A549 (cell line): ENCODE data around the gene DCAF7. TPM values are rescaled to one million over a fixed set of nuclear protein-coding genes. Genes with fewer than 3 reads are reported as not detected.

Experiments used
- ATAC-seq, 2 experiments: fragments of 200-7000 bp in 1 of 2; fragments of >200 bp in 1 of 2; cut with Nextera tagmentation in 1 of 2; cut with Tn5 transposase in 1 of 2; 3 replicates each; pipeline versions ENCODE4 v1.8.0 to v1.9.1; 2018 to 2020; ENCODE audit warnings: mild to moderate bottlenecking in 1 of 2, moderate library complexity in 1 of 2
- CTCF ChIA-PET: fragments of 300-600 bp; sonication (Branson Sonifier 250); formaldehyde crosslinking; extraction: SDS; loops from one replicate; lab custom pipeline; 2021; ENCODE audit warnings: antibody characterized with exemption, inconsistent platforms; lab: Yijun Ruan, JAX
- POLR2A ChIA-PET: fragments of 350-600 bp; formaldehyde crosslinking; extraction: SDS; loops from one replicate; lab custom pipeline; 2021; ENCODE audit warnings: antibody characterized with exemption, inconsistent platforms; lab: Yijun Ruan, JAX
- DNase-seq, 2 experiments: peaks; one replicate each; pipeline versions ENCODE4 v3.0.0 to v3.0.0-alpha.2; 2011 to 2016; ENCODE audit warnings: low read depth in 1 of 2, low spot score in 1 of 2
- FAIRE-seq: peaks from 2 replicates; lab custom pipeline; 2011; peaks lifted over from hg19 to GRCh38; lab: Jason Lieb, UNC
- H3K27ac ChIP-seq, 2 experiments: fragments of >200 bp; sonication (Bioruptor Twin); formaldehyde crosslinking; 3 replicates each; pipeline ENCODE4 v1.5.1; 2016 to 2017
- H3K4me1 ChIP-seq: fragments of >200 bp; sonication (Bioruptor Twin); formaldehyde crosslinking; 3 replicates; pipeline ENCODE4 v1.6.1; 2016
- H3K4me2 ChIP-seq: fragments of >200 bp; sonication (Bioruptor Twin); formaldehyde crosslinking; 3 replicates; pipeline ENCODE4 v1.6.1; 2016
- H3K4me3 ChIP-seq: fragments of >200 bp; sonication (Bioruptor Twin); formaldehyde crosslinking; 3 replicates; pipeline ENCODE4 v1.5.1; 2016
- H3K9me3 ChIP-seq: fragments of >200 bp; sonication (Bioruptor Twin); formaldehyde crosslinking; 3 replicates; pipeline ENCODE4 v1.6.1; 2016
- BCL3 ChIP-seq: fragments of >200 bp; sonication (Bioruptor Twin); formaldehyde crosslinking; IDR thresholded peaks from 3 replicates; pipeline ENCODE4 v1.6.1; 2016
- BHLHE40 ChIP-seq: IDR thresholded peaks from 2 replicates; pipeline ENCODE4 v1.6.1; 2012; ENCODE audit warnings: low read depth, low read length, inconsistent platforms
- CHD2 ChIP-seq: fragments of 150-350 bp; IDR thresholded peaks from 2 replicates; pipeline ENCODE4 v1.6.1; 2014; ENCODE audit warnings: low read length; ENCODE audit not compliant: partially characterized antibody
- E2F6 ChIP-seq: IDR thresholded peaks from 2 replicates; pipeline ENCODE4 v1.6.1; 2012; ENCODE audit warnings: low read depth, borderline replicate concordance
- ELK1 ChIP-seq: fragments of 150-350 bp; IDR thresholded peaks from 2 replicates; pipeline ENCODE4 v1.6.1; 2014; ENCODE audit warnings: low read depth, mild to moderate bottlenecking, low read length
- FOSB ChIP-seq: fragments of 250-450 bp; sonication (Bioruptor Pico); IDR thresholded peaks from 2 replicates; pipeline ENCODE4 v1.5.0; 2020; ENCODE audit warnings: mild to moderate bottlenecking, moderate library complexity
- GATA3 ChIP-seq: IDR thresholded peaks from 2 replicates; pipeline ENCODE4 v1.6.1; 2012; ENCODE audit warnings: borderline replicate concordance
- HES2 ChIP-seq: fragments of >200 bp; sonication (Bioruptor Twin); formaldehyde crosslinking; IDR thresholded peaks from 2 replicates; pipeline ENCODE4 v1.6.1; 2016
- JUN ChIP-seq, 2 experiments: fragments of >200 bp; sonication (Bioruptor Twin); formaldehyde crosslinking; IDR thresholded peaks; 2 replicates in 1 of 2; 3 replicates in 1 of 2; pipeline ENCODE4 v1.6.1; 2016 to 2017
- MAZ ChIP-seq: fragments of 150-350 bp; IDR thresholded peaks from 2 replicates; pipeline ENCODE4 v1.6.1; 2014; ENCODE audit warnings: antibody characterized with exemption, low read depth, low read length, borderline replicate concordance
- PBX3 ChIP-seq: IDR thresholded peaks from 2 replicates; pipeline ENCODE4 v1.6.1; 2012
- PHF8 ChIP-seq: fragments of 200-600 bp; sonication (generic); IDR thresholded peaks from 2 replicates; pipeline ENCODE4 v1.6.1; 2016; ENCODE audit warnings: low read depth, mild to moderate bottlenecking, antibody characterized with exemption, moderate library complexity, borderline replicate concordance
- POLR2A ChIP-seq: IDR thresholded peaks from 2 replicates; pipeline ENCODE4 v1.6.1; 2012; ENCODE audit warnings: mild to moderate bottlenecking, low read length
- RAD21 ChIP-seq, 2 experiments: fragments of >200 bp in 1 of 2; sonication (Bioruptor Twin) in 1 of 2; formaldehyde crosslinking in 1 of 2; IDR thresholded peaks in 1 of 2; conservative IDR thresholded peaks in 1 of 2; 2 replicates in 1 of 2; 3 replicates in 1 of 2; pipeline ENCODE4 v1.6.1; 2012 to 2018; ENCODE audit warnings: inconsistent platforms in 1 of 2
- RFX5 ChIP-seq: fragments of 450-650 bp; IDR thresholded peaks from 2 replicates; pipeline ENCODE4 v1.7.1; 2014; ENCODE audit warnings: antibody characterized with exemption, mild to moderate bottlenecking, moderate library complexity
- SMC3 ChIP-seq: fragments of >200 bp; sonication (Bioruptor Twin); formaldehyde crosslinking; IDR thresholded peaks from 3 replicates; pipeline ENCODE4 v1.6.1; 2018; ENCODE audit warnings: inconsistent platforms
- ZFP36 ChIP-seq: fragments of 450-650 bp; IDR thresholded peaks from 2 replicates; pipeline ENCODE4 v1.6.1; 2014; ENCODE audit warnings: borderline replicate concordance; ENCODE audit not compliant: partially characterized antibody
- ZNF302 ChIP-seq: fragments of 250-450 bp; sonication (Bioruptor Pico); IDR thresholded peaks from 2 replicates; pipeline ENCODE4 v1.9.0; 2021; ENCODE audit warnings: inconsistent platforms, mild to moderate bottlenecking, moderate library complexity
- WGBS: methylation state at CpG from one replicate; pipeline ENCODE4 v1.1.6; 2017; ENCODE audit errors: missing lambda C conversion rate; 5-methylcytosine and 5-hydroxymethylcytosine counted together
- polyA plus RNA-seq, 4 experiments: library from polyadenylated mRNA; depleted of rRNA in 3 of 4; stranded (reverse); fragments of >200 nt; fragmentation: RNase III in 1 of 4; extraction: RNeasy Plus Mini Kit Qiagen cat#74134 plus additional on column Dnase treatment in 1 of 4; gene quantifications; 2 replicates in 3 of 4; 3 replicates in 1 of 4; pipeline ENCODE4 v1.2.3, GENCODE V29; 2011 to 2017
- TF ChIP-seq, protein P1 (sequence below): IDR thresholded peaks from 2 replicates; pipeline ENCODE4 v1.6.1; 2012

Gene DCAF7
- polyA plus RNA-seq, 2 of the 4 experiments (the other 2 are of a cell fraction): 37.9 to 51.4 TPM

GRCh38 chr17:63621229-63621683 lies 71.0 kb downstream of the DCAF7 start (continued):
- no peak for TF ChIP-seq ZNF302 (CRISPR knock-in tag)
- no peak for TF ChIP-seq BHLHE40
- TF ChIP-seq MAZ: no peak
- TF ChIP-seq ELK1: no peak
- peak; percentile 47; the same call in 1 of the 2 replicates for TF ChIP-seq E2F6

DNA sequence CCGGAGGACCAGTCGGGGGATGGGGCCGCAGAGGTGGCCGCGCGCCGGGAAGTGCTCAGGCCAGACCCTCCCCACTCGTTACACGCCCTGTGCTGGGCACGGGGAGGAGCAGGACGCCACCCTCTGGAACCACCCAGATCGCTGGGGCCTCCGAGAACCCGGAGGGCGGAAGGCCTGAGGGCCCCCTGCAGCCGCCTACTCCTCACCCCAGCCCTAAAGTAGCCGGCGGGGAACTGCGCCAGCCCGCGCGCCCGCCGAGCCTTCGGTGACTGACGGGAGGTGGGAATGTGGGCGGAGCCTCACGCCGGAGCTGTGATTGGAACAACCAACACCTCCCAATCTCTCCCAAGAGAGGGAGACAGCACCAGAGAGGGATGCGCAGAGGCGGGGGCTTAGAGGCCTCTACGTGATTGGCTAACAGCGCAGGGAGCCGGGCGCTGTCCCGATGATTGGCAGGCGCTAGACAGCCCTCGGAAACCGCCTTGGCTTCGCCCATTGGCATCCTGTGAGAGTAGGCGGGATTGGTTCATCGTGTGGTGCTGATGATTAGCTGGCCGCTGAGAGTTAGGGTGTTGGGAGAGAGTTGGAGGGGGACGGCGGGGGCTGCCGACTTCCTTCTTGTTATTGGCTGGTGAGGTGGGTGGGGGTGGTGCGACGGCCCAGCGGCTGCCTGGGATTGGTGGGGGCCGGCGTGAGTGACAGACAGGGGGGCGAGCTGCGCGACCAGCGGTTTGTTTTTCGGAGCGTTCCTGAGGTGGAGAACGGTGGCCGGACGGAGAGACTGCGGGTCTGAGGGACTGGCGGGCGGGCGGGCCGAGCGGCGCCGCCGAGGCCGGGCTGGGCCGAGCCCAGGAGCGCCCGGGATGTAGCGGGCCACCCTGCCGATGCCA lies 71.7 kb downstream of the DCAF7 start, which contains the start of gene MAP3K3:
Gene MAP3K3, plus strand, starts transcription at position 734 of the 890 bp plus-strand sequence. CDS start 343 bp downstream, outside the sequence.
- POLR2A ChIA-PET: interaction anchor here (0.6 to 1.4 kb wide), 13 partner anchors 10 to 177 kb away, joined by 3 to 17 read pairs (median 6); partner anchors contain the start of genes CCDC47, CYB561 and DDX42
- FAIRE-seq: peak; percentile 82
- Histone ChIP-seq H3K9me3 (no peaks in the 10 kb centered on the region), H3K27ac (peak within 1 kb of the TSS; percentile 82 to 95), H3K4me3 (peak within 1 kb of the TSS; percentile 92), H3K4me1 (peaks cover 13% of the 10 kb centered on the region), H3K4me2 (peak within 1 kb of the TSS; percentile 95)
- ATAC-seq: peak; percentile 88 to 96
- DNase-seq: peak; percentile 100
- TF ChIP-seq POLR2A: peak; percentile 90
- TF ChIP-seq BCL3: peak; percentile 94
- TF ChIP-seq E2F6: 0 out of 2 replicates have a peak, but pooled peaks have one; percentile 28
- no peak for TF ChIP-seq SMC3
- peak; percentile 24 for TF ChIP-seq CHD2
- no peak for TF ChIP-seq HES2
- TF ChIP-seq GATA3: 0 out of 2 replicates have a peak, but pooled peaks have one; percentile 16
- no peak for TF ChIP-seq RAD21 (conservative IDR thresholded peaks at IDR 0.05 in 1 of 2, IDR thresholded peaks at IDR 0.05 in 1 of 2)
- peak; percentile 96 for TF ChIP-seq PBX3
- TF ChIP-seq ZFP36: no peak
- TF ChIP-seq FOSB (CRISPR knock-in tag): no peak
- TF ChIP-seq JUN (IDR thresholded peaks at IDR 0.05): peak; percentile 69 to 82; a peak in 3 of 5 replicates
- TF ChIP-seq PHF8: peak; percentile 90; the same call in 1 of the 2 replicates
- TF ChIP-seq, protein P1, sequence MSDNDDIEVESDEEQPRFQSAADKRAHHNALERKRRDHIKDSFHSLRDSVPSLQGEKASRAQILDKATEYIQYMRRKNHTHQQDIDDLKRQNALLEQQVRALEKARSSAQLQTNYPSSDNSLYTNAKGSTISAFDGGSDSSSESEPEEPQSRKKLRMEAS: peak; percentile 83
- peak; percentile 56 for TF ChIP-seq RFX5
- CTCF ChIA-PET: interaction anchor here (0.6 to 7.8 kb wide), 11 partner anchors 10 to 948 kb away, joined by 3 to 64 read pairs (median 3); no protein-coding TSS in a partner anchor
- under 1% methylated on average over 43 of the region's 75 CpGs for WGBS
